ENCODE measurements around the gene PRSS2.
"Not testable (repeated sequence)": the region's sequence is repeated elsewhere in the genome, so short reads cannot be mapped to it uniquely, and the experiment has no call there.

DNA sequence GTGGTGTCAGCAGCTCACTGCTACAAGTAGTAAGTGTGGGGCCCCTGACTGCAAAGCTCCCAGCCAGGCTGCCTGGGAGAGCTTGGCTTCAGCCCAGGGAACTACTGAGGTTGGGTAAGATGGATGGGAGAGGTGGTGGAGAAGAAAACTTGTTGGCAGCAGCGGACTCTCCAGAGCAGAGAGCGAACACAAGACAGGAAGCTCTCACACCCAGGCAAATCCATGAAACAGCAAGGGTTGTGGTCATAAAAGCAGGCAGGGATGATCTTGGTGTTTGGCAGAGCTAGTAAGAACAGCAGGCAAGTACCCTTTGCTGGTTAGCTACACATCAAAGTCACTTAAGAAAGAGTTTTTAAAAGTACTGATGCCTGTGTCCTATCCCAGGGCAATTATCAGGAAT, 9.2 kb upstream of the PRSS2 start:
- TF ChIP-seq, protein P1, sequence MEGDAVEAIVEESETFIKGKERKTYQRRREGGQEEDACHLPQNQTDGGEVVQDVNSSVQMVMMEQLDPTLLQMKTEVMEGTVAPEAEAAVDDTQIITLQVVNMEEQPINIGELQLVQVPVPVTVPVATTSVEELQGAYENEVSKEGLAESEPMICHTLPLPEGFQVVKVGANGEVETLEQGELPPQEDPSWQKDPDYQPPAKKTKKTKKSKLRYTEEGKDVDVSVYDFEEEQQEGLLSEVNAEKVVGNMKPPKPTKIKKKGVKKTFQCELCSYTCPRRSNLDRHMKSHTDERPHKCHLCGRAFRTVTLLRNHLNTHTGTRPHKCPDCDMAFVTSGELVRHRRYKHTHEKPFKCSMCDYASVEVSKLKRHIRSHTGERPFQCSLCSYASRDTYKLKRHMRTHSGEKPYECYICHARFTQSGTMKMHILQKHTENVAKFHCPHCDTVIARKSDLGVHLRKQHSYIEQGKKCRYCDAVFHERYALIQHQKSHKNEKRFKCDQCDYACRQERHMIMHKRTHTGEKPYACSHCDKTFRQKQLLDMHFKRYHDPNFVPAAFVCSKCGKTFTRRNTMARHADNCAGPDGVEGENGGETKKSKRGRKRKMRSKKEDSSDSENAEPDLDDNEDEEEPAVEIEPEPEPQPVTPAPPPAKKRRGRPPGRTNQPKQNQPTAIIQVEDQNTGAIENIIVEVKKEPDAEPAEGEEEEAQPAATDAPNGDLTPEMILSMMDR (IDR thresholded peaks at IDR 0.05), result not testable (repeated sequence)
- TF ChIP-seq POLR2A, POLR2AphosphoS5 (IDR thresholded peaks at IDR 0.05): not testable (repeated sequence)
